Esophagus muscularis mucosa (tissue), 4 donors: ENCODE data around the gene MTHFD2L. TPM values are rescaled to one million over a fixed set of nuclear protein-coding genes. Genes with fewer than 3 reads are reported as not detected.
A peak's percentile ranks its signal among the peaks of the same experiment; 100 is the strongest.

Experiments used
- DNase-seq: peaks from one replicate; pipeline ENCODE4 v3.0.0-alpha.2; 2017; ENCODE audit errors: extremely low spot score
- H3K27ac ChIP-seq, 4 donors: fragments of 200-600 bp; sonication (generic); replicated peaks in 1 of 4; 1 replicate in 3 of 4; 2 replicates in 1 of 4; pipeline ENCODE4 v1.5.1; 2016 to 2019; ENCODE audit warnings: mild to moderate bottlenecking in 1 of 4
- H3K27me3 ChIP-seq, 4 donors: fragments of 200-600 bp; sonication (generic); one replicate each; pipeline versions ENCODE4 v1.5.1 to v1.6.0; 2016 to 2019
- H3K36me3 ChIP-seq, 4 donors: fragments of 200-600 bp; sonication (generic); one replicate each; pipeline ENCODE4 v1.5.1; 2016 to 2019
- H3K4me1 ChIP-seq, 4 donors: fragments of 200-600 bp; sonication (generic); one replicate each; pipeline ENCODE4 v1.5.1; 2016 to 2019
- H3K4me3 ChIP-seq, 4 donors: fragments of 200-600 bp; sonication (generic); 1 replicate in 2 of 4; 2 replicates in 2 of 4; pipeline ENCODE4 v1.5.1; 2016 to 2019; ENCODE audit warnings: mild to moderate bottlenecking in 4 of 4, moderate library complexity in 1 of 4
- H3K9me3 ChIP-seq, 4 donors: fragments of 200-600 bp; sonication (generic); 1 replicate in 3 of 4; 2 replicates in 1 of 4; pipeline ENCODE4 v1.5.1; 2016 to 2019
- EP300 ChIP-seq: sonication (generic); formaldehyde crosslinking; IDR thresholded peaks from one replicate; pipeline ENCODE4 v1.6.1; 2017; ENCODE audit warnings: antibody characterized with exemption
- POLR2A ChIP-seq: fragments of 450-650 bp; IDR thresholded peaks from one replicate; pipeline ENCODE4 v1.6.1; 2017; ENCODE audit warnings: antibody characterized with exemption, moderate library complexity, mild to moderate bottlenecking, low read depth
- POLR2AphosphoS5 ChIP-seq, 2 donors: sonication (generic); formaldehyde crosslinking; IDR thresholded peaks; one replicate each; pipeline ENCODE4 v1.6.1; 2017; ENCODE audit warnings: antibody characterized with exemption in 2 of 2
- WGBS: methylation state at CpG from one replicate; pipeline ENCODE4 v1.1.5; 2018; 5-methylcytosine and 5-hydroxymethylcytosine counted together
- intact Hi-C: fragments of 100-400 bp; cut with DNase I; formaldehyde crosslinking; loops from one replicate; pipeline ENCODE4 v1.15.1; 2023
- total RNA-seq, 4 donors: library from RNA; depleted of rRNA; stranded (reverse); fragments of >200 nt; gene quantifications; one replicate each; pipeline versions ENCODE4 v1.1.0 to v1.2.1, GENCODE V29; 2016
- TF ChIP-seq, protein P1 (sequence below), 3 experiments: fragments of 200-600 bp in 2 of 3; fragments of 450-650 bp in 1 of 3; sonication (generic) in 2 of 3; IDR thresholded peaks; one replicate each; pipeline ENCODE4 v1.5.1; 2017 to 2019; ENCODE audit warnings: antibody characterized with exemption in 3 of 3, mild to moderate bottlenecking in 2 of 3, moderate library complexity in 1 of 3

MTHFD2L gene
- total RNA-seq, 4 donors from 2014 or later = 10.2 to 23.7 (median 19.2) TPM

DNA sequence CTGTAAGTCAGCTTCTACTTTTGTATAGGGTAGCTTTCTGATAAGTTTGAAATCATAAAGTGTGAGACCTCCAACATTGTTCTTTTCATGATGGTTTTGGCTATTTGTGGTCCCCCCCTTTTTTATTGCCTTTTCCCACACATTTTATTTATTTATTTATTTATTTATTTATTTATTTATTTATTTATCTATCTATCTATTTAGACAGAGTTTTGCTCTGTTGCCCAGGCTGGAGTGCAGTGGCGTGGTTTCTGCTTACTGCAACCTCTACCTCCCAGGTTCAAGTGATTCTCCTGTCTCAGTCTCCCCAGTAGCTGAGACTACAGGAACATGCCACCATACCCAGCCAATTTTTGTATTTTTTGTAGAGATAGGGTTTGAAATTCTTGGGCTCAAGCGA lies 9.7 kb upstream of the MTHFD2L start:
- H3K27me3 ChIP-seq = peaks cover 0 to 5% (median 0%) of the 10 kb centered on the region in 4 donors
- no peak overlapping the region for H3K4me3 ChIP-seq
- H3K27ac ChIP-seq = no peak overlapping the region
- H3K4me1 ChIP-seq = peaks cover 0 to 7% (median 3%) of the 10 kb centered on the region in 4 donors
- TF ChIP-seq POLR2A (no peak), EP300 (no peak)
- H3K9me3 ChIP-seq = no peaks in the 10 kb centered on the region
- 95% methylated on average over 2 of the region's 2 CpGs for WGBS
- no peaks in the 10 kb centered on the region for H3K36me3 ChIP-seq
- no peak for DNase-seq
- intact Hi-C loops = no loop called here

- no peak for DNase-seq
- no peaks in the 10 kb centered on the region for H3K27me3 ChIP-seq
- TF ChIP-seq, protein P1, sequence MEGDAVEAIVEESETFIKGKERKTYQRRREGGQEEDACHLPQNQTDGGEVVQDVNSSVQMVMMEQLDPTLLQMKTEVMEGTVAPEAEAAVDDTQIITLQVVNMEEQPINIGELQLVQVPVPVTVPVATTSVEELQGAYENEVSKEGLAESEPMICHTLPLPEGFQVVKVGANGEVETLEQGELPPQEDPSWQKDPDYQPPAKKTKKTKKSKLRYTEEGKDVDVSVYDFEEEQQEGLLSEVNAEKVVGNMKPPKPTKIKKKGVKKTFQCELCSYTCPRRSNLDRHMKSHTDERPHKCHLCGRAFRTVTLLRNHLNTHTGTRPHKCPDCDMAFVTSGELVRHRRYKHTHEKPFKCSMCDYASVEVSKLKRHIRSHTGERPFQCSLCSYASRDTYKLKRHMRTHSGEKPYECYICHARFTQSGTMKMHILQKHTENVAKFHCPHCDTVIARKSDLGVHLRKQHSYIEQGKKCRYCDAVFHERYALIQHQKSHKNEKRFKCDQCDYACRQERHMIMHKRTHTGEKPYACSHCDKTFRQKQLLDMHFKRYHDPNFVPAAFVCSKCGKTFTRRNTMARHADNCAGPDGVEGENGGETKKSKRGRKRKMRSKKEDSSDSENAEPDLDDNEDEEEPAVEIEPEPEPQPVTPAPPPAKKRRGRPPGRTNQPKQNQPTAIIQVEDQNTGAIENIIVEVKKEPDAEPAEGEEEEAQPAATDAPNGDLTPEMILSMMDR (IDR thresholded peaks at IDR 0.05) = no peak
- TF ChIP-seq POLR2AphosphoS5 (IDR thresholded peaks at IDR 0.05) (no peak), EP300 (no peak), POLR2A (no peak)
- H3K4me1 ChIP-seq = peaks cover 7 to 14% (median 11%) of the 10 kb centered on the region in 4 donors
- H3K9me3 ChIP-seq = no peaks in the 10 kb centered on the region
- intact Hi-C loops = no loop called here
- no peaks in the 10 kb centered on the region for H3K36me3 ChIP-seq
- no peak overlapping the region for H3K4me3 ChIP-seq
- no peak overlapping the region for H3K27ac ChIP-seq
Observed at GRCh38 chr4:74152836-74153235, 5.1 kb upstream of the MTHFD2L start.

- Histone ChIP-seq H3K27ac (no peak overlapping the region), H3K4me1 (peaks cover 14 to 30% (median 26%) of the 10 kb centered on the region in 4 donors), H3K9me3 (no peaks in the 10 kb centered on the region), H3K27me3 (no peaks in the 10 kb centered on the region), H3K4me3 (no peak overlapping the region), H3K36me3 (peaks cover 0 to 12% (median 3%) of the 10 kb centered on the region in 4 donors)
- TF ChIP-seq POLR2A (no peak), POLR2AphosphoS5 (IDR thresholded peaks at IDR 0.05) (no peak), EP300 (no peak)
- TF ChIP-seq, protein P1 (IDR thresholded peaks at IDR 0.05) = no peak
- no peak for DNase-seq
- 87% methylated on average over 2 of the region's 2 CpGs for WGBS
- intact Hi-C loops = no loop called here
Observed at GRCh38 chr4:74156521-74156920, 1.4 kb upstream of the MTHFD2L start.

- peaks cover 0 to 12% (median 3%) of the 10 kb centered on the region in 4 donors for H3K36me3 ChIP-seq
- DNase-seq = no peak
- no peaks in the 10 kb centered on the region for H3K9me3 ChIP-seq
- WGBS = 21% methylated on average over 2 of the region's 2 CpGs
- H3K4me1 ChIP-seq = peaks cover 14 to 37% (median 32%) of the 10 kb centered on the region in 4 donors
- H3K27ac ChIP-seq = peak overlapping the region; percentile 84 to 92 (median 90)
- H3K4me3 ChIP-seq = peak overlapping the region; percentile 66 to 85 (median 73)
- intact Hi-C loops = no loop called here
- no peaks in the 10 kb centered on the region for H3K27me3 ChIP-seq
- no peak for TF ChIP-seq EP300
- TF ChIP-seq POLR2AphosphoS5 (IDR thresholded peaks at IDR 0.05) = no peak
- TF ChIP-seq POLR2A = no peak
- TF ChIP-seq, protein P1 (IDR thresholded peaks at IDR 0.05) = no peak
Observed at GRCh38 chr4:74157154-74157553, 764 bp upstream of the MTHFD2L start.

GRCh38 chr4:74158466-74159142 lies 686 bp downstream of the MTHFD2L start:
- Histone ChIP-seq H3K9me3 (no peaks in the 10 kb centered on the region), H3K4me1 (peaks cover 14 to 34% (median 30%) of the 10 kb centered on the region in 4 donors), H3K36me3 (peaks cover 0 to 12% (median 3%) of the 10 kb centered on the region in 4 donors), H3K27ac (peak overlapping the region; percentile 84 to 92 (median 90)), H3K4me3 (peak overlapping the region; percentile 66 to 85 (median 73)), H3K27me3 (no peaks in the 10 kb centered on the region)
- TF ChIP-seq POLR2AphosphoS5 (IDR thresholded peaks at IDR 0.05) = no peak
- no peak for TF ChIP-seq POLR2A
- TF ChIP-seq, protein P1 (IDR thresholded peaks at IDR 0.05) = no peak
- TF ChIP-seq EP300 = no peak
- 20% methylated on average over 15 of the region's 15 CpGs for WGBS
- DNase-seq = no peak
- intact Hi-C loops = no loop called here
